ENCODE measurements around the gene MYO3B. TPM values are rescaled to one million over a fixed set of nuclear protein-coding genes. Genes with fewer than 3 reads are reported as not detected.

MYO3B gene
- total and polyA plus RNA-seq, 8 donors, result 1.3 to 4.1 (median 2.6) TPM; not detected in 1

DNA sequence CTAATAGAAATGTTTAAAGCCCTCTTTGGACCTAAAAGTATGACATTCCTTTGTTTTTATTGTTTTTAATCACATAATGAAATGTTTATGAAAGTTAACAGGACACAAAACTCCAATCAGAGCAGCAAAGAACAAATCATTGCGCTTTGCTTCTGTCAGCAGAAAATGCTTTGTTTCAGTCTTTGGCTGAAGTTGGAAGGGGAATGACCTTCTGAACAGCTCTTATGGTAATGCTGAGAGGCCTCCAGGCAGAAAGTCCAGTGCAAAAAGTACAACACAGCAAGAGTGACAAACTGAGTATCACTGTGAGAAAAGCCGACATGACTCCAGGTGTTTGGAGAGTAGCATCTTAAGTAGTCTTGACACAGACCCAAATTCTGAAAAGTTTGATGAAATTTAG is 389.5 kb downstream of the MYO3B start:
- intact Hi-C loops (cut with DNase I), result no loop called here
- no peak for DNase-seq

DNA sequence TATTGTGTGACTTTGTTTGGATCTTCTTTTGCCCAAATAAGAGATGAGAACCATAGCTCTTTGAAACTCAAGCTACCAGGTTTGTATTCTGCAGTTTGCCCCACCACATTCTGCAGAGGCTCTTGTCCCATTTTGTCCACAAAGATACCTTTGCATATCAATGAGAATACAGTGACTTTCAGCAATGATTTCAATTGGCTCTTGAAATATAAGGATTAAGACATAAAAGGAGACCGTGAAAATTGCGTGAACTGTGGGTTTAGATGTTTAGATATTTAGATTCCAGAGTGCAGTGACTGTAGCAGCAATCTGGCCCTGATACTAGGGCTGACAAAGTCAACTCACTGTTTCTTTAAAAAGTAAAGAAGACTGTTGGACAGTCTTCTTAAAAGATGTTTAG is 390.6 kb downstream of the MYO3B start:
- Histone ChIP-seq H3K4me1 (no peaks in the 10 kb centered on the region), H3K36me3 (no peaks in the 10 kb centered on the region), H3K9me3 (no peaks in the 10 kb centered on the region), H3K27me3 (peaks cover 0 to 4% of the 10 kb centered on the region in 2 donors), H3K4me3 (no peak overlapping the region), H3K27ac (no peak overlapping the region)
- intact Hi-C loops (cut with DNase I), result no loop called here
- ATAC-seq (no peak), DNase-seq (no peak)
- TF ChIP-seq, protein P1, sequence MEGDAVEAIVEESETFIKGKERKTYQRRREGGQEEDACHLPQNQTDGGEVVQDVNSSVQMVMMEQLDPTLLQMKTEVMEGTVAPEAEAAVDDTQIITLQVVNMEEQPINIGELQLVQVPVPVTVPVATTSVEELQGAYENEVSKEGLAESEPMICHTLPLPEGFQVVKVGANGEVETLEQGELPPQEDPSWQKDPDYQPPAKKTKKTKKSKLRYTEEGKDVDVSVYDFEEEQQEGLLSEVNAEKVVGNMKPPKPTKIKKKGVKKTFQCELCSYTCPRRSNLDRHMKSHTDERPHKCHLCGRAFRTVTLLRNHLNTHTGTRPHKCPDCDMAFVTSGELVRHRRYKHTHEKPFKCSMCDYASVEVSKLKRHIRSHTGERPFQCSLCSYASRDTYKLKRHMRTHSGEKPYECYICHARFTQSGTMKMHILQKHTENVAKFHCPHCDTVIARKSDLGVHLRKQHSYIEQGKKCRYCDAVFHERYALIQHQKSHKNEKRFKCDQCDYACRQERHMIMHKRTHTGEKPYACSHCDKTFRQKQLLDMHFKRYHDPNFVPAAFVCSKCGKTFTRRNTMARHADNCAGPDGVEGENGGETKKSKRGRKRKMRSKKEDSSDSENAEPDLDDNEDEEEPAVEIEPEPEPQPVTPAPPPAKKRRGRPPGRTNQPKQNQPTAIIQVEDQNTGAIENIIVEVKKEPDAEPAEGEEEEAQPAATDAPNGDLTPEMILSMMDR (IDR thresholded peaks at IDR 0.05), result no peak

More for the DNA sequence above, 389.5 kb downstream of the MYO3B start:
- Histone ChIP-seq H3K4me3 (no peak overlapping the region), H3K36me3 (no peaks in the 10 kb centered on the region), H3K4me1 (no peaks in the 10 kb centered on the region), H3K9me3 (no peaks in the 10 kb centered on the region), H3K27me3 (peaks cover 0 to 4% of the 10 kb centered on the region in 2 donors), H3K27ac (no peak overlapping the region)
- TF ChIP-seq, protein P1 (IDR thresholded peaks at IDR 0.05), result no peak
- peak; percentile 41 for ATAC-seq

DNA sequence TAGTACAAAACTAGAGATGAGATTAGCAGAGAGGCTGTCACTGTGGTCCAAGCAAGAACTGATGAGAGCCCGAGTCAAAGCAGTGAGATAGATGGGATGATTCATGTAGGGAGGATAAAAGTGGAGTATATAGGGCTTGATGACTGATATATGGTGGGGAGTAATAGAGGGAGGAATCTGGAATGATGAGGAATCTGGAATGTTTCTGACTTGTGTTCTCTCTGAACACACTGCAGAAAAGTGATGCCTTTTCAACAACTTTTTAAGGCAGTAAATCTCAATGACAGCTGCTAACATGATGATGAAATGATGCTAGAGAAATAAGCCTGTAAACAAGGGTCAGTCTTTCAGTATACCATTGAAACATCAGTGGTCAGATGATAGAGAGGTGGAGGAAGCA is 393.7 kb downstream of the MYO3B start:
- no peaks in the 10 kb centered on the region for H3K9me3 ChIP-seq
- intact Hi-C loops (cut with DNase I), result no loop called here
- ATAC-seq, result no peak
- TF ChIP-seq, protein P1 (IDR thresholded peaks at IDR 0.05), result no peak
- peaks cover 0 to 4% of the 10 kb centered on the region in 2 donors for H3K27me3 ChIP-seq
- H3K27ac ChIP-seq, result no peak overlapping the region
- no peak for DNase-seq
- no peaks in the 10 kb centered on the region for H3K4me1 ChIP-seq
- no peaks in the 10 kb centered on the region for H3K36me3 ChIP-seq
- no peak overlapping the region for H3K4me3 ChIP-seq

DNA sequence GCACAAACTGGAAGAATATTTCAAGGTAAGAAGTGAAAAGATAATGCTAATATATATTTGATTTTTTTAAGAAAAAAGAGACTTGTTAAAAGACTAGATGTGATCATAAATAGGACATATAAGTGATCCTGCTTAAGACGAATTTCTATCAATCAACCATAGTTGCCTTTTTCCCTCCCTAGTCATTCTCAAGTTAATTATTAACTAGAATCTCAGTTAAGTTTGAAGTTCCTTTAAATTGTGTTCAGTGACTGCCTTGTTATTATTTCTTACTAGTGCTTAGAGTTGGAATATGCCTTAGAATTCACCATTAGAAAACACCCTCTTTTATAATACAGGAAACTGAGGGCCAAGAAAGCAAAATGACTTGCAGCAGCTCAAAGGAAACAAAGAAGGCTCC is 395.7 kb downstream of the MYO3B start:
- no peak for ATAC-seq
- peaks cover 0 to 4% of the 10 kb centered on the region in 2 donors for H3K27me3 ChIP-seq
- intact Hi-C loops (cut with DNase I), result no loop called here
- no peak overlapping the region for H3K27ac ChIP-seq
- H3K4me3 ChIP-seq, result no peak overlapping the region
- H3K4me1 ChIP-seq, result no peaks in the 10 kb centered on the region
- DNase-seq, result no peak
- H3K36me3 ChIP-seq, result no peaks in the 10 kb centered on the region
- TF ChIP-seq, protein P1 (IDR thresholded peaks at IDR 0.05), result no peak
- no peaks in the 10 kb centered on the region for H3K9me3 ChIP-seq

DNA sequence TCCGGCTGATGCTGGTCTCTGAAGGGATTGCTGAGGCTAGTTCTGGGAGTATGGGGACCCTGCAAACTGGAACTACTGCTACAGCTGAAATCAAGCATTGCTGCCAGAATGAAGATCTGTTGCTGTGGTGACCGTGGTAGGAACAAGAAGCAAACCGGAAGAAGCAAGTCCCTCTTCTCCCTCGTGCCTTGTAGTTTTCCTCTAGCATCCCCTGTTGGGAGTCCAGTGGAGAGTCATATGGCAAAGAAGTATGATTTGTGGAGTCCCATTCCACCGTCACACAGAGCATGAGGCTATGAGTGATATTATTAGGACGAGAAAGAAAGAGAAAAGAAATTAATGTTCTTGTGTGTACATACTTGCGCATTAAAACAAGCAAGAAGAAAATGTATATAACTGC is 398.3 kb downstream of the MYO3B start:
- Histone ChIP-seq H3K36me3 (no peaks in the 10 kb centered on the region), H3K9me3 (no peaks in the 10 kb centered on the region), H3K27ac (no peak overlapping the region), H3K4me3 (no peak overlapping the region), H3K4me1 (no peaks in the 10 kb centered on the region), H3K27me3 (no peaks in the 10 kb centered on the region)
- intact Hi-C loops (cut with DNase I), result no loop called here
- TF ChIP-seq, protein P1 (IDR thresholded peaks at IDR 0.05), result no peak
- ATAC-seq, result no peak
- no peak for DNase-seq

All from left lung (tissue), 10 donors.